DMS 273 treated with DMSO at 0.1 percent for 48 hours (cell line): Measurements from ENCODE around the gene PAIP2.
"Not testable (repeated sequence)": the region's sequence is repeated elsewhere in the genome, so short reads cannot be mapped to it uniquely, and the experiment has no call there.

Experiments
- DNase-seq: peaks from one replicate; lab custom pipeline; 2025; lab: John Stamatoyannopoulos, UW

PAIP2 gene

DNA sequence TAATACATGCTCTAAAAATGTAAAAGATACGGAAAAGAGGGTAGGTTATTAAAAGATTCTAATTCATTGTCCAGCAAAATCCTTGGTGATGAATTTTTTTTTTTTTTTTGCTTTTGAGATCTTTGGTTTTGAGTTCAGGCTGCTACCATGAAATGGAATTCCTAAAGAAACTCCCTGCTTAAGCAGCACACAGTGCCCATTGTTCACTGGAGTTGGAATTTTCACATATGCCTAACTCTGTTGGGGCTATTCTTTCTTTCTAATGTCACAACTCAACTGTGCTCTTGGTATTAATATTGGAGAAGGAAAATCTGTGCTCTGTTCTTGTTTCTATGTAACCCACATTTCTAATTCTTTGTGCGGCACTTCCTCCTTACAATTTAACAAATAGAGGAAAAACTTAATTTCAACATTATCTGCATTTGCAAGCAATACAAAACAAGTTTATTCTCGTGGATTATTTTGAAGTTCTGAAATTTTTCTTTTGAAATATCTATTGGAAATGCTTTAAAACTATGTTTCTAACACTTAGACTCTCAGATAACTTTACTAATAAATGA lies 26.5 kb upstream of the PAIP2 start:
- DNase-seq, result no peak

DNA sequence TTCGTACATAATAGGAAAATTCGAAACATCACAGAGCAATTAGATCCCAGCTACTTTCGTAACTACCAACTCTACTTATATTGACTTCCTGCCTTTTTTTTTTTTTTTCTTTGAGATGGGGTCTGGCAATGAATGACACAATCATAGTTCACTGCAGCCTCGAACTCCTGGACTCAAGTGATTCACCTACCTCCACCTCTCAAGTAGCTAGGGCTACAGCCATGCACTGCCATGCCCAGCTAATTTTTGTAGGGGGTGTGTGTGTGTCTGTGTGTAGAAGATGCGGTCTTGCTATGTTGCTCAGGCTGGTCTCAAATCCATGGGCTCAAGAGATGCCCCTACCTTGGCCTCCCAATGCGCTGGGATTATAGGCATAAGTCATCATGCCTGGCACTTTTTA lies 5.8 kb upstream of the PAIP2 start:
- DNase-seq, result no peak

GRCh38 chr5:139340051-139340450 lies 1.6 kb upstream of the PAIP2 start:
- DNase-seq, result no peak

- DNase-seq, result no peak
Observed at GRCh38 chr5:139341187-139341688, 416 bp upstream of the PAIP2 start.

- no peak for DNase-seq
Observed at GRCh38 chr5:139342423-139342723, 719 bp downstream of the PAIP2 start.

- DNase-seq, result no peak
Observed at GRCh38 chr5:139343476-139343875, 1.8 kb downstream of the PAIP2 start.

GRCh38 chr5:139344177-139344576 lies 2.5 kb downstream of the PAIP2 start:
- DNase-seq, result no peak

DNA sequence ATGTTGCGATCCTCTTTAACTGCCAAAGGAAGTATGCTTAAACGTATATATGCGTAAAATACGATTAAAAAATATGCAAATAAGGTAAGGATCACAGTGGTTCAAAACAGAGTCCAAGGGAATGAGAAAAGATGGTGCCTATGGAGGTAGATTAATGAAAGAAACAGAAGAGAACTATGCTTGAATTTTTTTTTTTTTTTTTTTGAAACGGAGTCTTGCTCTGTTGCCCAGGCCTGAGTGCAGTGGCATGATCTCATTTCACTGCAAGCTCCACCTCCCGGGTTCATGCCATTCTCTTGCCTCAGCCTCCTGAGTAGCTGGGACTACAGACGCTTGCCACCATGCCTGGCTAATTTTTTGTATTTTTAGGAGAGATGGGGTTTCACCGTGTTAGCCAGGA lies 3.8 kb downstream of the PAIP2 start:
- DNase-seq, result not testable (repeated sequence)

DNA sequence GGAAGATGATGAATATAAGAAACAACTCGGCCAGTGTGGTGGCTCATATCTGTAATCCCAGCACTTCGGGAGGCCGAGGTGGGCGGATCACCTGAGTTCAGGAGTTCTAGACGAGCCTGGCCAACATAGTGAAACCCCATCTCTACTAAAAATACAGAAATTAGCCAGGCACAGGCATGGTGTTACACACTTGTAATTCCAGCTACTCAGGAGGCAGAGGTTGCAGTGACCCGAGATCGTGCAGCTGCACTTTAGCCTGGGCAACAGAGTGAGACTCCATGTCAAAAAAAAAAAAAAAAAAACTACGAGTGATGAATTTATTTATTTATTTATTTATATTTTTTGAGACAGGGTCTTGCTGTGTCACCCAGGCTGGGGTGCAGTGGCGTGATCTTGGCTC lies 6.2 kb downstream of the PAIP2 start:
- not testable (repeated sequence) for DNase-seq

GRCh38 chr5:139354186-139354585 lies 12.5 kb downstream of the PAIP2 start:
- no peak for DNase-seq

DNA sequence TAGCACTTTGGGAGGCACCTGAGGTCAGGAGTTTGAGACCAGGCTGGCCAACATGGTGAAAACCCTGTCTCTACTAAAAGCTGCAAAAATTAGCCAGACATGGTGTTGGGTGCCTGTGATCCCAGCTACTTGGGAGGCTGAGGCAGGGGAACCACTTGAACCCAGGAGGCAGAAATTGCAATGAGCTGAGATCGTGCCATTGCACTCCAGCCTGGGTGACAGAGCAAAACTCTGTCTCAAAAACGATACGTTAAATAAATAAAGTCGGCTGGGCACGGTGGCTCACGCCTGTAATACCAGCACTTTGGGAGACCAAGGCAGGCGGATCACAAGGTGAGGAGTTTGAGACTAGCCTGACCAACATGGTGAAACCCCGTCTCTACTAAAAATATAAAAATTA lies 14.2 kb downstream of the PAIP2 start:
- DNase-seq, result not testable (repeated sequence)

- no peak for DNase-seq
Observed at GRCh38 chr5:139358064-139358463, 16.4 kb downstream of the PAIP2 start.

GRCh38 chr5:139360384-139360783 lies 18.7 kb downstream of the PAIP2 start:
- no peak for DNase-seq

DNA sequence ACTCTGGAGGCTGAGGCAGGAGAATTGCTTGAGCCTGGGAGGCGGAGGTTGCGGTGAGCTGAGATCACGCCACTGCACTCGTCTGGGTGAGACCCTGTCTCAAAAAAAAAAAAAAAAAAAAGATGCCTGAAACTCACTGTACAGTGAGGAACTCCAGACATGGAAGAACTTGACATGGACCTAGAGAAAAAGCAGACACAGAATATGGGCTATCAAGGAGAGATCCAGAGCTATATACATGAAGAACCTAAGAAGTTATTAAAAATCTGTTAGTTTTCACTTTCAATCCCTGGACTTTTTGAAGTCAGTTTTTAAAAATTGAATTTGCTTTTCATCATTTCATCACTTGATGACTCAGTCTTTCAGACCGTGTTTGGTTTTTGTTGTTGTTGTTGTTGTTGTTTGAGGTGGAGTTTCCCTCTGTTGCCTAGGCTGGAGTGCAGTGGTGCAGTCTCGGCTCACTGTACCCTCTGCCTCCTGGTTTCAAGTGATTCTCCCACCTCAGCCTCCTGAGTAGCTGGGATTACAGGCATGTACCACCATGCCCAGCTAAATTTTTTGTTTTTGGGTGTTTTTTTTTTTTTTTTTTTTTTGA lies 20.3 kb downstream of the PAIP2 start:
- DNase-seq, result no peak

- DNase-seq, result no peak
Observed at GRCh38 chr5:139363937-139364336, 22.3 kb downstream of the PAIP2 start.

DNA sequence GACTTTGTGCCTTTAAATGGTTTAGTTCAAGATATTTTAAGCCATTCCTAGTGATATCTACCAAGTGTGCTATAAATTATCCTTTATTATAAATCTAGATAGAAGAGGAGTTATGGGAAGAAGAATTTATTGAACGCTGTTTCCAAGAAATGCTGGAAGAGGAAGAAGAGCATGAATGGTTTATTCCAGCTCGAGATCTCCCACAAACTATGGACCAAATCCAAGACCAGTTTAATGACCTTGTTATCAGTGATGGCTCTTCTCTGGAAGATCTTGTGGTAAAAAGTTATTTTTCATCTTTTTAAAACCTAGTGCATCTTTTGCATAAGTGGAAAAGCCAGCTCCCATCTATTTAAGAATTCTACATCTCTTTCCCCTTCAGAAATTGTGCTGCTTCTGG lies 22.8 kb downstream of the PAIP2 start:
- no peak for DNase-seq

DNA sequence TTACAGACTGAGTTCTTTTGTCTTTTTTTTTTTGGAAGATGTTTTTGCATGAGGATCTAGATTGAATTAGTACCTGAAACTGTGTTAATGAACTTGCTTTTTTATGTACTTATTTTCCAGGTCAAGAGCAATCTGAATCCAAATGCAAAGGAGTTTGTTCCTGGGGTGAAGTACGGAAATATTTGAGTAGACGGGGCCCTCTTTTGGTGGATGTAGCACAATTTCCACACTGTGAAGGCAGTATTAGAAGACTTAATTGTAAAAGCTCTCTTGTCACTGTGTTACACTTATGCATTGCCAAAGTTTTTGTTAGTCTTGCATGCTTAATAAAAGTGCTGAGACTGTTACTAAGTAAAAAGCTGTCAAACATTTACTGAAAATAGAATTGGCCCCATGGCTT lies 27.0 kb downstream of the PAIP2 start:
- no peak for DNase-seq

GRCh38 chr5:139369181-139369580 lies 27.5 kb downstream of the PAIP2 start:
- DNase-seq, result no peak

GRCh38 chr5:139371482-139372435 lies 30.1 kb downstream of the PAIP2 start:
- no peak for DNase-seq

- DNase-seq, result no peak
Observed at GRCh38 chr5:139374909-139375308, 33.3 kb downstream of the PAIP2 start.

GRCh38 chr5:139376364-139376763 lies 34.7 kb downstream of the PAIP2 start:
- no peak for DNase-seq

DNA sequence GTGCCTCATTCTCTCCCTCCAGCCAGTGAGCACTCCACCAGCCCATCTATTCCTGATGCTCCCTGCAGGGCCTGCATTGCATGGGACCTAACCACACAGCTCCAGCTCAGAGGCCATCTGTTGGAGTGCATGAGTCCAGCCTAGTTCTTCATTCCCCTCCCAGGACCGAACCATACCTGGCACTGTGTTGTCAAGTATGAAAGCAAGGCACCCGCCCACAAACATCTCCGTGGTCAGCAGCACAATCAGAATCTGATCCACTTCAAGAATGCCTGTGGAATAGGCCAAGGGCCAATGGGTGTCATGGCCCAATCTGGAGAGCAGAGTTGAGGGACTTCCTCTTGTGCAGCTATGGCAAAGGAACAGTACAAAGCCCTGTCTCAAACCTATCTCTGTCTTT lies 35.6 kb downstream of the PAIP2 start:
- no peak for DNase-seq
